ENCODE results near the gene LRIG3.

- no peak for TF ChIP-seq CTCF (conservative IDR thresholded peaks at IDR 0.05 in 1 of 2, IDR thresholded peaks at IDR 0.05 in 1 of 2; ENCODE audit: low read depth in 1 of 2, low read length in 2 of 2)
- TF ChIP-seq EZH2 (IDR thresholded peaks at IDR 0.05; ENCODE audit: low read length, missing control alignments) = no peak
Measured at GRCh38 chr12:58926586-58926985, 6.3 kb upstream of the LRIG3 start.
